Measurements from ENCODE around the gene DCLK3. TPM values are rescaled to one million over a fixed set of nuclear protein-coding genes. Genes with fewer than 3 reads are reported as not detected.

The DCLK3 gene
- total RNA-seq, 1 donor from 2014 or later: not detected

- DNase-seq: no peak
- H3K9me3 Mint-ChIP-seq: no peaks in the 10 kb centered on the region
- no peaks in the 10 kb centered on the region for H3K36me3 Mint-ChIP-seq (ENCODE audit: low read depth)
- ATAC-seq (ENCODE audit: low read depth): no peak
- peaks cover 7% of the 10 kb centered on the region for H3K27me3 Mint-ChIP-seq
- H3K4me3 Mint-ChIP-seq: no peak overlapping the region
- no peak for TF ChIP-seq CTCF (IDR thresholded peaks at IDR 0.05)
- intact Hi-C loops (cut with micrococcal nuclease): no loop called here
- no peak overlapping the region for H3K27ac Mint-ChIP-seq
- H3K4me1 Mint-ChIP-seq: no peaks in the 10 kb centered on the region
- ChIA-PET CTCF (no interaction called here), POLR2A (no interaction called here)
Observed at GRCh38 chr3:36740787-36741186, 23.6 kb downstream of the DCLK3 start.

GRCh38 chr3:36738702-36739101 lies 25.7 kb downstream of the DCLK3 start:
- no peak overlapping the region for H3K4me3 Mint-ChIP-seq
- H3K27ac Mint-ChIP-seq: no peak overlapping the region
- POLR2A ChIA-PET: no interaction called here
- ATAC-seq (ENCODE audit: low read depth) (no peak), DNase-seq (no peak)
- intact Hi-C loops (cut with micrococcal nuclease): no loop called here
- H3K4me1 Mint-ChIP-seq: no peaks in the 10 kb centered on the region
- TF ChIP-seq CTCF (IDR thresholded peaks at IDR 0.05): no peak
- CTCF ChIA-PET: no interaction called here
- no peaks in the 10 kb centered on the region for H3K9me3 Mint-ChIP-seq
- H3K36me3 Mint-ChIP-seq (ENCODE audit: low read depth): no peaks in the 10 kb centered on the region
- H3K27me3 Mint-ChIP-seq: peaks cover 7% of the 10 kb centered on the region

GRCh38 chr3:36736301-36736700 lies 28.1 kb downstream of the DCLK3 start:
- H3K4me1 Mint-ChIP-seq: no peaks in the 10 kb centered on the region
- intact Hi-C loops (cut with micrococcal nuclease): no loop called here
- no peak overlapping the region for H3K4me3 Mint-ChIP-seq
- H3K9me3 Mint-ChIP-seq: no peaks in the 10 kb centered on the region
- H3K27ac Mint-ChIP-seq: no peak overlapping the region
- CTCF ChIA-PET: no interaction called here
- no peak for TF ChIP-seq CTCF (IDR thresholded peaks at IDR 0.05)
- peaks cover 7% of the 10 kb centered on the region for H3K27me3 Mint-ChIP-seq
- H3K36me3 Mint-ChIP-seq (ENCODE audit: low read depth): no peaks in the 10 kb centered on the region
- POLR2A ChIA-PET: no interaction called here
- ATAC-seq (ENCODE audit: low read depth): no peak
- DNase-seq: no peak

- DNase-seq (no peak), ATAC-seq (ENCODE audit: low read depth) (no peak)
- Mint-ChIP-seq H3K36me3 (ENCODE audit: low read depth) (no peaks in the 10 kb centered on the region), H3K9me3 (no peaks in the 10 kb centered on the region), H3K27ac (no peak overlapping the region), H3K4me3 (no peak overlapping the region), H3K4me1 (no peaks in the 10 kb centered on the region), H3K27me3 (peaks cover 5% of the 10 kb centered on the region)
- POLR2A ChIA-PET: no interaction called here
- TF ChIP-seq CTCF (IDR thresholded peaks at IDR 0.05): no peak
- intact Hi-C loops (cut with micrococcal nuclease): no loop called here
- CTCF ChIA-PET: interaction anchor here (1.6 kb wide), 1 partner anchor 224 kb away, joined by 5 read pairs; no protein-coding TSS in a partner anchor
Observed at GRCh38 chr3:36734742-36735141, 29.6 kb downstream of the DCLK3 start.

GRCh38 chr3:36733723-36734122 lies 30.6 kb downstream of the DCLK3 start:
- Mint-ChIP-seq H3K9me3 (no peaks in the 10 kb centered on the region), H3K27me3 (peaks cover 8% of the 10 kb centered on the region), H3K4me1 (no peaks in the 10 kb centered on the region), H3K4me3 (no peak overlapping the region), H3K27ac (no peak overlapping the region), H3K36me3 (ENCODE audit: low read depth) (no peaks in the 10 kb centered on the region)
- TF ChIP-seq CTCF (IDR thresholded peaks at IDR 0.05): no peak
- CTCF ChIA-PET: interaction anchor here (0.9 to 2.1 kb wide), 2 partner anchors 8 to 225 kb away, joined by 4 to 6 read pairs; no protein-coding TSS in a partner anchor
- intact Hi-C loops (cut with micrococcal nuclease): no loop called here
- POLR2A ChIA-PET: no interaction called here
- ATAC-seq (ENCODE audit: low read depth) (no peak), DNase-seq (no peak)
